Neural cell (in vitro differentiated cells): ENCODE results near the gene GRB7.

ENCODE experiments used
- CTCF ChIP-seq: fragments of 450-650 bp; IDR thresholded peaks from 2 replicates; pipeline ENCODE4 v1.5.1; 2014; ENCODE audit warnings: antibody characterized with exemption, mild to moderate bottlenecking, moderate library complexity; ENCODE audit not compliant: poor library complexity, severe bottlenecking
- EP300 ChIP-seq: fragments of 450-650 bp; conservative IDR thresholded peaks from 2 replicates; pipeline ENCODE4 v1.6.1; 2014; ENCODE audit warnings: antibody characterized with exemption, mild to moderate bottlenecking, moderate library complexity; ENCODE audit not compliant: poor library complexity, severe bottlenecking
- EZH2 ChIP-seq: fragments of 200-600, 300-800 bp; shearing (Covaris generic), sonication (generic); IDR thresholded peaks from 2 replicates; pipeline ENCODE4 v1.6.1; 2014; ENCODE audit warnings: antibody characterized with exemption, low read length, borderline replicate concordance, mild to moderate bottlenecking; ENCODE audit not compliant: insufficient read depth, poor library complexity, severe bottlenecking
- MXI1 ChIP-seq: fragments of 450-650 bp; conservative IDR thresholded peaks from 2 replicates; pipeline ENCODE4 v1.6.1; 2014; ENCODE audit warnings: antibody characterized with exemption, mild to moderate bottlenecking; ENCODE audit not compliant: poor library complexity, severe bottlenecking
- POLR2AphosphoS5 ChIP-seq: IDR thresholded peaks from 2 replicates; pipeline ENCODE4 v1.6.1; 2012
- RAD21 ChIP-seq: fragments of 450-650 bp; conservative IDR thresholded peaks from 2 replicates; pipeline ENCODE4 v1.6.1; 2014; ENCODE audit warnings: antibody characterized with exemption, mild to moderate bottlenecking, moderate library complexity
- REST ChIP-seq: IDR thresholded peaks from 2 replicates; pipeline ENCODE4 v1.6.1; 2012; ENCODE audit warnings: borderline replicate concordance
- SMC3 ChIP-seq: fragments of 450-650 bp; conservative IDR thresholded peaks from 2 replicates; pipeline ENCODE4 v1.6.1; 2014; ENCODE audit warnings: antibody characterized with exemption, mild to moderate bottlenecking, moderate library complexity; ENCODE audit not compliant: poor library complexity

- TF ChIP-seq EZH2 (no peak), REST (no peak), CTCF (no peak), EP300 (no peak), SMC3 (no peak), POLR2AphosphoS5 (no peak), RAD21 (no peak), MXI1 (no peak)
Observed at GRCh38 chr17:39759204-39759603, 21.5 kb downstream of the GRB7 start.
